WTC11 (cell line): ENCODE data around the gene NEURL3. TPM values are rescaled to one million over a fixed set of nuclear protein-coding genes. Genes with fewer than 3 reads are reported as not detected.

ENCODE experiments used
- ATAC-seq: fragments of 200-7000 bp; cut with Tn5 transposase; 2 replicates; pipeline ENCODE4 v1.10.0; 2021; ENCODE audit warnings: mild to moderate bottlenecking, moderate library complexity
- CTCF ChIA-PET: fragments of 300-600 bp; sonication (Branson Sonifier 250); formaldehyde crosslinking; loops from one replicate; lab custom pipeline; 2021; ENCODE audit warnings: antibody characterized with exemption; lab: Charles Lee
- POLR2A ChIA-PET: fragments of 350-600 bp; sonication (Branson Sonifier 250); formaldehyde crosslinking; loops from one replicate; lab custom pipeline; 2021; ENCODE audit warnings: antibody characterized with exemption; lab: Charles Lee
- DNase-seq: peaks from one replicate; pipeline ENCODE4 v3.0.0; 2021; ENCODE audit warnings: low spot score
- H3K27ac Mint-ChIP-seq: 2 replicates; pipeline ENCODE4 v1.8.0; 2021; ENCODE audit warnings: mixed read lengths
- H3K27me3 Mint-ChIP-seq: 2 replicates; pipeline ENCODE4 v1.8.0; 2021; ENCODE audit warnings: low read depth, mild to moderate bottlenecking, moderate library complexity, mixed read lengths
- H3K36me3 Mint-ChIP-seq: 2 replicates; pipeline ENCODE4 v1.8.0; 2021; ENCODE audit warnings: mixed read lengths
- H3K4me1 Mint-ChIP-seq: 2 replicates; pipeline ENCODE4 v1.8.0; 2022; ENCODE audit warnings: mixed read lengths
- H3K4me3 Mint-ChIP-seq: 2 replicates; pipeline ENCODE4 v1.8.0; 2021; ENCODE audit warnings: mild to moderate bottlenecking, moderate library complexity, mixed read lengths
- H3K9me3 Mint-ChIP-seq: 2 replicates; pipeline ENCODE4 v1.8.0; 2021; ENCODE audit warnings: mixed read lengths
- ATF1 ChIP-seq: sonication (generic); formaldehyde crosslinking; IDR thresholded peaks from 2 replicates; pipeline ENCODE4 v1.8.1; 2023; ENCODE audit warnings: mild to moderate bottlenecking, moderate library complexity, missing genetic modification reagents
- CDX4 ChIP-seq: fragments of 250-450 bp; sonication (Bioruptor Pico); IDR thresholded peaks from 2 replicates; pipeline ENCODE4 v1.9.0; 2021; ENCODE audit warnings: moderate library complexity, mild to moderate bottlenecking, inconsistent platforms, borderline replicate concordance
- FOXP1 ChIP-seq: sonication (generic); formaldehyde crosslinking; IDR thresholded peaks from 2 replicates; pipeline ENCODE4 v1.8.0; 2022; ENCODE audit warnings: missing genetic modification reagents, mild to moderate bottlenecking, moderate library complexity, borderline replicate concordance
- HMGXB4 ChIP-seq: sonication (generic); formaldehyde crosslinking; IDR thresholded peaks from 2 replicates; pipeline ENCODE4 v1.8.1; 2023; ENCODE audit warnings: mild to moderate bottlenecking, moderate library complexity, missing genetic modification reagents
- MLX ChIP-seq: sonication (generic); formaldehyde crosslinking; IDR thresholded peaks from 2 replicates; pipeline ENCODE4 v1.8.1; 2023; ENCODE audit warnings: mild to moderate bottlenecking, missing genetic modification reagents, moderate library complexity
- MYBL2 ChIP-seq: sonication (generic); formaldehyde crosslinking; IDR thresholded peaks from 2 replicates; pipeline ENCODE4 v1.8.1; 2023; ENCODE audit warnings: mild to moderate bottlenecking, moderate library complexity, missing genetic modification reagents
- NFYB ChIP-seq: sonication (generic); formaldehyde crosslinking; conservative IDR thresholded peaks from 2 replicates; pipeline ENCODE4 v1.8.0; 2022; ENCODE audit warnings: low read depth, missing genetic modification reagents
- NR3C1 ChIP-seq: sonication (generic); formaldehyde crosslinking; conservative IDR thresholded peaks from 2 replicates; pipeline ENCODE4 v1.8.1; 2023; ENCODE audit warnings: low read depth, mild to moderate bottlenecking, missing genetic modification reagents
- PRDM15 ChIP-seq: sonication (generic); formaldehyde crosslinking; IDR thresholded peaks from 2 replicates; pipeline ENCODE4 v1.8.0; 2022; ENCODE audit warnings: missing genetic modification reagents
- RELA ChIP-seq: sonication (generic); formaldehyde crosslinking; IDR thresholded peaks from 2 replicates; pipeline ENCODE4 v1.8.1; 2022; ENCODE audit warnings: missing genetic modification reagents, mild to moderate bottlenecking, borderline replicate concordance
- USF1 ChIP-seq: sonication (generic); formaldehyde crosslinking; IDR thresholded peaks from 2 replicates; pipeline ENCODE4 v1.8.0; 2022; ENCODE audit warnings: mild to moderate bottlenecking, missing genetic modification reagents
- USF2 ChIP-seq: sonication (generic); formaldehyde crosslinking; IDR thresholded peaks from 2 replicates; pipeline ENCODE4 v1.8.1; 2023; ENCODE audit warnings: mild to moderate bottlenecking, missing genetic modification reagents, moderate library complexity
- total RNA-seq: library from RNA; stranded (reverse); gene quantifications from 3 replicates; pipeline ENCODE4 v1.2.3, GENCODE V29; 2021

Gene NEURL3
- total RNA-seq, 1 experiment from 2014 or later, result not detected

GRCh38 chr2:96477458-96477857 lies 27.7 kb downstream of the NEURL3 start:
- CTCF ChIA-PET, result interaction anchor here (1.3 kb wide), 1 partner anchor 32 kb away, joined by 5 read pairs; no protein-coding TSS in a partner anchor

More at GRCh38 chr2:96477458-96477857, 27.7 kb downstream of the NEURL3 start:
- POLR2A ChIA-PET, result no interaction called here
- Mint-ChIP-seq H3K27me3 (peaks cover 3% of the 10 kb centered on the region), H3K36me3 (no peaks in the 10 kb centered on the region), H3K27ac (no peak overlapping the region), H3K9me3 (no peaks in the 10 kb centered on the region), H3K4me3 (no peak overlapping the region), H3K4me1 (no peaks in the 10 kb centered on the region)
- ATAC-seq (no peak), DNase-seq (no peak)
- TF ChIP-seq NFYB (CRISPR knock-in tag) (no peak), RELA (no peak), USF1 (CRISPR knock-in tag) (no peak), MLX (CRISPR knock-in tag) (no peak), FOXP1 (CRISPR knock-in tag) (no peak), ATF1 (CRISPR knock-in tag) (no peak), PRDM15 (CRISPR knock-in tag) (no peak), NR3C1 (CRISPR knock-in tag) (no peak), USF2 (CRISPR knock-in tag) (no peak), CDX4 (no peak), HMGXB4 (CRISPR knock-in tag) (no peak), MYBL2 (CRISPR knock-in tag) (no peak)
